Ovary (tissue), 9 donors: ENCODE results near the gene WASF2. TPM values are rescaled to one million over a fixed set of nuclear protein-coding genes. Genes with fewer than 3 reads are reported as not detected.
A peak's percentile ranks its signal among the peaks of the same experiment; 100 is the strongest.
"Not testable (repeated sequence)": the region's sequence is repeated elsewhere in the genome, so short reads cannot be mapped to it uniquely, and the experiment has no call there.

Source experiments
- DNase-seq, 5 donors: peaks; one replicate each; pipeline ENCODE4 v3.0.0-alpha.2; 2019 to 2020
- H3K27ac ChIP-seq, 2 donors: fragments of 200-600 bp; one replicate each; pipeline versions ENCODE4 v1.5.1 to v1.8.0; 2019 to 2022
- H3K27me3 ChIP-seq: fragments of 200-600 bp; one replicate; pipeline ENCODE4 v1.8.0; 2022
- H3K36me3 ChIP-seq: fragments of 200-600 bp; sonication (generic); one replicate; pipeline ENCODE4 v1.5.1; 2019
- H3K4me1 ChIP-seq: one replicate; pipeline ENCODE4 v1.8.1; 2013; ENCODE audit warnings: mild to moderate bottlenecking, moderate library complexity; ENCODE audit not compliant: insufficient read depth
- H3K4me3 ChIP-seq: fragments of 200-600 bp; sonication (generic); one replicate; pipeline ENCODE4 v1.5.1; 2017
- H3K9me3 ChIP-seq, 2 donors: fragments of 200-600 bp in 1 of 2; sonication (generic) in 1 of 2; one replicate each; pipeline versions ENCODE4 v1.5.1 to v1.8.1; 2013 to 2019; ENCODE audit warnings: mild to moderate bottlenecking in 1 of 2, moderate library complexity in 1 of 2
- CTCF ChIP-seq, 3 donors: fragments of 450-650 bp in 2 of 3; fragments of 200-600 bp in 1 of 3; IDR thresholded peaks; one replicate each; pipeline versions ENCODE4 v1.5.1 to v1.8.0; 2016 to 2022; ENCODE audit warnings: antibody characterized with exemption in 3 of 3, mild to moderate bottlenecking in 1 of 3
- EP300 ChIP-seq: sonication (generic); formaldehyde crosslinking; IDR thresholded peaks from one replicate; pipeline ENCODE4 v1.6.1; 2017; ENCODE audit warnings: antibody characterized with exemption
- POLR2A ChIP-seq: fragments of 450-650 bp; IDR thresholded peaks from one replicate; pipeline ENCODE4 v1.6.1; 2017; ENCODE audit warnings: antibody characterized with exemption, mild to moderate bottlenecking, moderate library complexity
- WGBS, 3 donors: extraction: QIAGEN DNeasy Blood & Tissue Kit in 1 of 3; methylation state at CpG; one replicate each; pipeline versions ENCODE4 v1.1.5 to v1.1.7; 2013 to 2017; 5-methylcytosine and 5-hydroxymethylcytosine counted together
- intact Hi-C, 4 donors: fragments of 100-400 bp; cut with DNase I; formaldehyde crosslinking; loops; one replicate each; pipeline versions ENCODE4 v1.11.0 to v1.15.1; 2022 to 2023
- polyA plus RNA-seq, 2 donors: library from polyadenylated mRNA; stranded (reverse); fragments of 200-250 nt in 1 of 2; fragments of 350-450 nt in 1 of 2; fragmentation: Illumina TruSeq in 1 of 2; extraction: RNeasy Lipid Tissue Mini Kit (QIAGEN cat#74804) in 1 of 2; gene quantifications; one replicate each; pipeline ENCODE4 v1.2.3, GENCODE V29; 2013 to 2014
- total RNA-seq, 7 donors: library from RNA; depleted of rRNA in 2 of 7; stranded (reverse); fragments of >200 nt in 2 of 7; fragmentation: NEBNext Ultra II Directional in 3 of 7; extraction: Animal tissue kit (Norgen Biotek cat#: 25700) in 3 of 7; gene quantifications; one replicate each; pipeline versions ENCODE4 v1.1.0 to v1.2.4, GENCODE V29; 2016 to 2023
- donor health status: DM: no; HTN: no; CAD: no; lungs with moderate emphysema.
- donor health status: DM: no; HTN: no; CAD: no.
- donor health status: Bipolar disorder and iron deficiency.
- donor health status: DM: yes; HTN: yes; CAD: no.
- donor health status: DM: no; HTN: no; CAD: no.
- donor health status: DM: yes; HTN: yes; CAD: no.

WASF2 gene
- total and polyA plus RNA-seq, 9 donors = 28.0 to 233 (median 153) TPM

DNA sequence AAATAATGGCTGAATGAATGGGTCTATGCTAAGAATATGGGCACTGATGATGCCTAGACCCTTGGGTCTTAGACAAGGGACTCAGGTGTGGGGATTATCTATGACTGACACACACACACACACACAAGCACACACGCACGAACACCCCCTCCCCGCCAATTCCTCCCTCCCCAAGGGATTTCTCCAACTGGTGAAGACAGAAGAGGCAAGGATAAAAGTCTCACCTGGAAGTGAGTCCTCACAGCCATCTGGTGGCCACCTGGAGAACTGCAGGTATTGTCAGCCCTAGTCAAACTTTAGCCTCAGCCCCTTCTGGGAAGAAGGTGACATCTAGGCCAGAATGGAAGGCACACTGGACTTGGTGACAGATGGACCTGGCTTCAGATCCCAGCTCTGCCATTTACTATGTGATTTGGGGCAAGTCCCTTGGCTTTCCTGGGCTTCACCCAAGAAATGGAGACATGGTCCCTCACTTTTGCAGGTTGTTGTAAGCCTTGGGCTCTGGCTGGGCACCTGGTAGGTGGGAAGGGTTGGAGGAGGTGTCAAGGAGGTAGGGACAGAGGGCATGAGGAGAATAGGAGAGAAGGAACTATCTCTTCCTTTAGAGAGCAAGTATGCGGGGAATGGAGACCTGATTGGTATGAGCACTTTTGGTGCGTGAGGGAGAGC is 101.5 kb downstream of the WASF2 start:
- 35 to 41% (median 36%) methylated on average over 5 of the region's 5 CpGs for WGBS, 3 donors
- H3K4me1 ChIP-seq = peaks cover 11% of the 10 kb centered on the region
- H3K9me3 ChIP-seq = no peaks in the 10 kb centered on the region
- H3K27me3 ChIP-seq = no peaks in the 10 kb centered on the region
- intact Hi-C loops = no loop called here
- peak; percentile 60 to 77 (median 70) for DNase-seq
- no peak overlapping the region for H3K27ac ChIP-seq
- TF ChIP-seq CTCF (IDR thresholded peaks at IDR 0.05) (peak; percentile 45 to 73 (median 68)), EP300 (no peak), POLR2A (no peak)
- H3K4me3 ChIP-seq = no peak overlapping the region
- H3K36me3 ChIP-seq = no peaks in the 10 kb centered on the region

DNA sequence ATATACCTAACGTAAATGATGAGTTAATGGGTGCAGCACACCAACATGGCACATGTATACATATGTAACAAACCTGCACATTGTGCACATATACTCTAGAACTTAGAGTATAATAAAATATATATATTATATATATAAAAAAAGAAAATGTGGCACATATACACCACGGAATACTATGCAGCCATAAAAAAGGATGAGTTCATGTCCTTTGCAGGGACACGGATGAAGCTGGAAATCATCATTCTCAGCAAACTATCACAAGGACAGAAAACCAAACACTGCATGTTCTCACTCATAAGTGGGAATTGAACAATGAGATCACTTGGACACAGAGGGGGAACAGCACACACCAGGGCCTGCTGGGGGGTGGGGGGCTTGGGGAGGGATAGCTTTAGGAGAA is 105.2 kb downstream of the WASF2 start:
- H3K4me1 ChIP-seq, DNase-seq, H3K27me3 ChIP-seq, intact Hi-C loops, H3K9me3 ChIP-seq, H3K4me3 ChIP-seq, H3K36me3 ChIP-seq, H3K27ac ChIP-seq: not testable (repeated sequence)
- 91 to 95% (median 94%) methylated on average over 3 of the region's 3 CpGs for WGBS, 3 donors

- Histone ChIP-seq H3K27ac (no peak overlapping the region), H3K27me3 (no peaks in the 10 kb centered on the region), H3K36me3 (no peaks in the 10 kb centered on the region), H3K4me1 (no peaks in the 10 kb centered on the region), H3K4me3 (no peak overlapping the region), H3K9me3 (no peaks in the 10 kb centered on the region)
- DNase-seq = no peak
- 86 to 92% (median 91%) methylated on average over 13 of the region's 13 CpGs for WGBS, 3 donors
- intact Hi-C loops = no loop called here
- TF ChIP-seq EP300 = no peak
- TF ChIP-seq POLR2A = no peak
- no peak for TF ChIP-seq CTCF (IDR thresholded peaks at IDR 0.05)
Observed at GRCh38 chr1:27383661-27384060, 106.3 kb downstream of the WASF2 start.

- H3K27me3 ChIP-seq = no peaks in the 10 kb centered on the region
- H3K9me3 ChIP-seq = no peaks in the 10 kb centered on the region
- DNase-seq = no peak
- no peak within 1 kb of the TSS for H3K4me3 ChIP-seq
- H3K36me3 ChIP-seq = no peaks in the 10 kb centered on the region
- intact Hi-C loops = no loop called here
- no peak for TF ChIP-seq CTCF (IDR thresholded peaks at IDR 0.05)
- TF ChIP-seq EP300 = no peak
- no peak for TF ChIP-seq POLR2A
- H3K27ac ChIP-seq = no peak within 1 kb of the TSS
- no peaks in the 10 kb centered on the region for H3K4me1 ChIP-seq
- WGBS, 3 donors = 10 to 14% (median 13%) methylated on average over 41 to 43 of the region's 43 CpGs
Observed at GRCh38 chr1:27383039-27383605, 106.8 kb downstream of the WASF2 start, which contains the start of gene CD164L2. TSS of gene CD164L2 (minus strand) at chr1:27383333. CDS start at chr1:27383239, 94 bp downstream.
